Left lung (tissue), 10 donors: Measurements from ENCODE around the gene ERAS. TPM values are rescaled to one million over a fixed set of nuclear protein-coding genes. Genes with fewer than 3 reads are reported as not detected.

Experiments used
- ATAC-seq: fragments of 200-7000 bp; cut with Tn5 transposase; one replicate; pipeline ENCODE4 v1.9.1; 2020; ENCODE audit warnings: moderate library complexity
- DNase-seq, 4 donors: peaks; one replicate each; pipeline ENCODE4 v3.0.0-alpha.2; 2013 to 2020
- H3K27ac ChIP-seq, 2 donors: fragments of 200-600 bp; sonication (generic) in 1 of 2; one replicate each; pipeline versions ENCODE4 v1.5.0 to v1.8.0; 2020 to 2021
- H3K27me3 ChIP-seq, 2 donors: fragments of 200-600 bp; sonication (generic) in 1 of 2; one replicate each; pipeline versions ENCODE4 v1.5.0 to v1.8.0; 2020 to 2021
- H3K36me3 ChIP-seq, 2 donors: fragments of 200-600 bp; sonication (generic) in 1 of 2; one replicate each; pipeline versions ENCODE4 v1.5.0 to v1.8.0; 2020 to 2021
- H3K4me1 ChIP-seq, 2 donors: fragments of 200-600 bp; one replicate each; pipeline ENCODE4 v1.8.0; 2021
- H3K4me3 ChIP-seq, 2 donors: fragments of 200-600 bp; sonication (generic) in 1 of 2; one replicate each; pipeline versions ENCODE4 v1.5.0 to v1.8.0; 2020 to 2021; ENCODE audit warnings: mild to moderate bottlenecking in 1 of 2
- H3K9me3 ChIP-seq, 2 donors: fragments of 200-600 bp; sonication (generic) in 1 of 2; one replicate each; pipeline versions ENCODE4 v1.5.0 to v1.8.0; 2020 to 2021
- intact Hi-C, 2 donors: fragments of 100-400 bp; cut with DNase I; formaldehyde crosslinking; loops; one replicate each; pipeline versions ENCODE4 v1.11.2 to v1.14.2; 2022
- polyA plus RNA-seq, 6 donors: library from polyadenylated mRNA; unstranded; fragments of 120-200 nt; gene quantifications; one replicate each; pipeline ENCODE4 v1.2.1, GENCODE V29; 2013; ENCODE audit not compliant: insufficient read length in 6 of 6
- total RNA-seq, 2 donors: library from RNA; stranded (reverse); fragmentation: NEBNext Ultra II Directional; extraction: Animal tissue kit (Norgen Biotek cat#: 25700); gene quantifications; one replicate each; pipeline ENCODE4 v1.2.1, GENCODE V29; 2021
- TF ChIP-seq, protein P1 (sequence below), 2 donors: fragments of 200-600 bp; sonication (generic) in 1 of 2; IDR thresholded peaks; one replicate each; pipeline versions ENCODE4 v1.5.0 to v1.8.0; 2021; ENCODE audit warnings: antibody characterized with exemption in 2 of 2
- donor health status: DM: no; HTN: yes; CAD: no.
- donor health status: DM: no; HTN: no; CAD: no.

Gene ERAS
- total and polyA plus RNA-seq, 8 donors, result 0.14 to 0.52 (median 0.26) TPM; not detected in 3

GRCh38 chrX:48782216-48782615, 44.1 kb upstream of the ERAS start:
- no peak overlapping the region for H3K4me3 ChIP-seq
- intact Hi-C loops, result no loop called here
- ATAC-seq, result no peak
- DNase-seq, result no peak
- no peaks in the 10 kb centered on the region for H3K27me3 ChIP-seq
- H3K9me3 ChIP-seq, result no peaks in the 10 kb centered on the region
- H3K27ac ChIP-seq, result no peak overlapping the region
- H3K36me3 ChIP-seq, result no peaks in the 10 kb centered on the region
- no peaks in the 10 kb centered on the region for H3K4me1 ChIP-seq
- TF ChIP-seq, protein P1, sequence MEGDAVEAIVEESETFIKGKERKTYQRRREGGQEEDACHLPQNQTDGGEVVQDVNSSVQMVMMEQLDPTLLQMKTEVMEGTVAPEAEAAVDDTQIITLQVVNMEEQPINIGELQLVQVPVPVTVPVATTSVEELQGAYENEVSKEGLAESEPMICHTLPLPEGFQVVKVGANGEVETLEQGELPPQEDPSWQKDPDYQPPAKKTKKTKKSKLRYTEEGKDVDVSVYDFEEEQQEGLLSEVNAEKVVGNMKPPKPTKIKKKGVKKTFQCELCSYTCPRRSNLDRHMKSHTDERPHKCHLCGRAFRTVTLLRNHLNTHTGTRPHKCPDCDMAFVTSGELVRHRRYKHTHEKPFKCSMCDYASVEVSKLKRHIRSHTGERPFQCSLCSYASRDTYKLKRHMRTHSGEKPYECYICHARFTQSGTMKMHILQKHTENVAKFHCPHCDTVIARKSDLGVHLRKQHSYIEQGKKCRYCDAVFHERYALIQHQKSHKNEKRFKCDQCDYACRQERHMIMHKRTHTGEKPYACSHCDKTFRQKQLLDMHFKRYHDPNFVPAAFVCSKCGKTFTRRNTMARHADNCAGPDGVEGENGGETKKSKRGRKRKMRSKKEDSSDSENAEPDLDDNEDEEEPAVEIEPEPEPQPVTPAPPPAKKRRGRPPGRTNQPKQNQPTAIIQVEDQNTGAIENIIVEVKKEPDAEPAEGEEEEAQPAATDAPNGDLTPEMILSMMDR (IDR thresholded peaks at IDR 0.05), result no peak

DNA sequence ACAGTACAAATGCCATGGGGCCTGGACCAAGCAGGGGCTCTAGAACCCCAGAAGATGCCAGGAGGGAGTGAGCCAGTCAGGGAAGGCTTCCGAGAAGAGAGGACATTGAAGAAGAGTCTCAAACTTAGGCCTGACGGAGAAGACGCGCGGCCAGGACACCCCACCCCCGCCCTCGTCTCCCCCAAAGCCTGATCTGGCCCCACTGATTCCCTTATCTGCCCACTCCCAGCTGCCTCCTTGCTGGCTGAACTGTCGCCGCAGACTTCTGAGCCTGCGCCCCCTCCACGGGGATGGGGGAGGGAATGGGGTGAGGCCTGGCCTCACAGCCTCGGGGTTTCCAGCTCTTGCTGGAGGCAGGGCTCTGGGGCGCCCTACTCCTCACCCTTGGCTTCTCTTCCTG, 43.5 kb upstream of the ERAS start:
- intact Hi-C loops, result no loop called here
- Histone ChIP-seq H3K27ac (no peak overlapping the region), H3K4me1 (no peaks in the 10 kb centered on the region), H3K9me3 (no peaks in the 10 kb centered on the region), H3K4me3 (no peak overlapping the region), H3K27me3 (no peaks in the 10 kb centered on the region), H3K36me3 (no peaks in the 10 kb centered on the region)
- no peak for ATAC-seq
- no peak for DNase-seq
- TF ChIP-seq, protein P1 (IDR thresholded peaks at IDR 0.05), result no peak

DNA sequence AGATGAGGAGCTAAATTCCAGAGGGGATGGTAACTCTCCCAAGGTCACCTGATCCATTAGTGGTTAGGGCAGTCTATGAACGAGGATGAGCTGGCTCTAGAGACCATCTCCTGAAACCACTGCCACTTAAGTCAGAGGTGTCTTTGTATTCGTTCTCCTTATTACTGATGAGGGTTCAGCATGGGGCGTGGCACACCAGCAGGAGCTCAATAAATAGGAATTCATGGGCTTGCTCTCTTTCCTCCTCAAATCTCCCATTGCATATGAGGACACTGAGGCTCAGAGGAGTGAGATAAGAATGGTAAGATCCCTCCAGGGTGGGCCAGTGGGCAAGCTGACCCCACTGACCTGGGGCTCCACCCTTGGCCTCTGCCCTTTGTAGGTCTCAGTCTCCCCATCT, 41.6 kb upstream of the ERAS start:
- Histone ChIP-seq H3K36me3 (no peaks in the 10 kb centered on the region), H3K4me1 (no peaks in the 10 kb centered on the region), H3K27me3 (no peaks in the 10 kb centered on the region), H3K4me3 (no peak overlapping the region), H3K27ac (no peak overlapping the region), H3K9me3 (no peaks in the 10 kb centered on the region)
- ATAC-seq (no peak), DNase-seq (no peak)
- TF ChIP-seq, protein P1 (IDR thresholded peaks at IDR 0.05), result no peak
- intact Hi-C loops, result no loop called here

DNA sequence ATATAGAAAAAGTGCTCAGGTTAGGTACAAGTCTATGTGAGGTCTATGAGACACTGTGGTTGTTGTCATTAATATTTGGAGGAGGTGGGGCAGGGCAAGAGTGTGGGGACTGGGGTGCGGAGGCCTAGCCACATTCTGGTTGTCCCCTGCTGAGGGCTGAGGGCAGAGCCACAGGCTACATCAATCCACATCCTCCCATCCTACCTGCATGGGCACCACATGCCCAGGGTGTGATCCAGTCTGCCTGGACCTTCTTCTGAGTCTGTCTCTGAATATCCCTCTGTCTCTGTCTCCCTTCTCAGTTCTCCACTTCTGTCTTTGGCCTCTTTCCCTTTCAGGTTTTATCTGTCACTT, 41.1 kb upstream of the ERAS start:
- no peak overlapping the region for H3K4me3 ChIP-seq
- no peaks in the 10 kb centered on the region for H3K9me3 ChIP-seq
- no peaks in the 10 kb centered on the region for H3K27me3 ChIP-seq
- TF ChIP-seq, protein P1 (IDR thresholded peaks at IDR 0.05), result no peak
- intact Hi-C loops, result no loop called here
- no peak for DNase-seq
- no peaks in the 10 kb centered on the region for H3K4me1 ChIP-seq
- ATAC-seq, result no peak
- no peak overlapping the region for H3K27ac ChIP-seq
- no peaks in the 10 kb centered on the region for H3K36me3 ChIP-seq

DNA sequence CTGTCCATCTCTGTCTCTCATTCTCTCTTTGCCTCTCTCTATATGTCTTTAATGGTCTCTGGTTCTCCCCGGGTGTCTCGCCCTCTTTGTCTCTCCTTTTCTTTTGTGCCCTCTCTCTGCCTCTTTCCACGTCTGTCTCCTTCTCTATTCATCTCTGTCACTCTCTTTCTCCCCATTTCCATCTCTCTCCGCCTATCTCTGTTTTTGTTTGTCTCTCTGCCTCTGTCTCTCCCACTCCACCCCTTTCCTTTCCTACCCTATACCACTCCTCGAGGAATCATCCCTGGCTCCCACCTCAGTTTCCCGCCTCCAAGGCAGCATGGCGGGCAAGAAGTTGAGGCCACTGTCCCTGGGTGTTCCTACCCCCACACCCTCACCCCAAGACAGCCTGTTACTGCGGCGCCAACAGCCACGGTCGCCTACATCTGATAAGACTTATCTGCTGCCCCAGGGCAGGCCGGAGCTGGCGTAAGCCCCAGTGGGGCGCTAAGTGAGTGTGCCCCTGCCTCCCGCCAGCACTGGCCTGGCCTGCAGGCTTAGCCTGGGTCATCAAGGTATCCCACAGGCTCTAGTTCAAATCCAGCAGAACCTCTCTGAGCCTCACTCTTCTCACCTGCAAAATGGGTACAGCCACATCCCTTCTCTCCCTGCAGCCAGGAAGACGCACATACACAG, 40.6 kb upstream of the ERAS start:
- ATAC-seq, result no peak
- Histone ChIP-seq H3K9me3 (no peaks in the 10 kb centered on the region), H3K4me1 (no peaks in the 10 kb centered on the region), H3K36me3 (no peaks in the 10 kb centered on the region), H3K27me3 (no peaks in the 10 kb centered on the region), H3K27ac (no peak overlapping the region), H3K4me3 (no peak overlapping the region)
- TF ChIP-seq, protein P1 (IDR thresholded peaks at IDR 0.05), result no peak
- no peak for DNase-seq
- intact Hi-C loops, result no loop called here
